ENCODE results near the gene OGDH.
"Not testable (repeated sequence)": the region's sequence is repeated elsewhere in the genome, so short reads cannot be mapped to it uniquely, and the experiment has no call there.

Gene OGDH

DNA sequence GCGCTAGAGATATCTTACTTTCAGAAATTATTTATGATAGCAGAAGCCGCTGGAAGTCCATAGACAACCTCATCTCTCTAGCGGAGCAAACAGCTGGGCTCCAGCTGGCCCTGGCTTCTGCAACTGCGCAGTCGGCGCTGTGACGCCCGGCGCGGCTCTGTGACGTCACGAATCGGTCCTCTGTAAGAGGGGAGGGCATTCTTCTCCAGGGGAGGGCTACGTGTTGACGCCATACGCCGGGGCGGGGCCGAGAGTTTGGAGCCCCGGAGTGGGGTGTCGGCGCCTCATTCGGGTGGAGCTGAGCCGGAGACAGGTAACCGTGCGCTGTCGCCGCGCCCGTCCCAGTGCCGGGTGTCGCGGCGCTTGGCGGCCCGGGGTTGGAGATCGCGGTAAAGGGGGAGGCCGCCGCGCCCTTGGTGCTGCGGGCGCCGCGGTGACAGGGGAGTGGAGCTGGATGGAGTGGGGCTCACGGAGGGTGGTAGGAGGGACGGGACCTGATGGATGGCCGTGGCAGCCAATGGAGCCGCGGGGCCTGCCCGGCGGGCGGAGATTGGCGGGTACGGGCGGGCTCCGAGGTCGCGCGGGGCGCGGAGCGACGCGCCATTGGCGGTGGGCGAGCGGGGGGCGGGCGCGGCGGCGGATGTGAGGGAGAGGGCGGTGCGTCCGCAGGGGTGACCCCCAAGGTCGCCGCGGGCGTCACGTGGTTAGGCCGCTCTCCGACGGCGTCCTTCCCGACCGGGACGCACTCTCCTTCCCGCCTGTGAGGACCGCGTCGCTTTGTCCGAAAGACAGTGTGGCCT, at the start of gene OGDH:
OGDH (plus strand) TSS at position 287 of the 800 bp plus-strand sequence. CDS start 17,717 bp downstream, outside the sequence.
- peak; percentile 97 to 98 for DNase-seq

DNA sequence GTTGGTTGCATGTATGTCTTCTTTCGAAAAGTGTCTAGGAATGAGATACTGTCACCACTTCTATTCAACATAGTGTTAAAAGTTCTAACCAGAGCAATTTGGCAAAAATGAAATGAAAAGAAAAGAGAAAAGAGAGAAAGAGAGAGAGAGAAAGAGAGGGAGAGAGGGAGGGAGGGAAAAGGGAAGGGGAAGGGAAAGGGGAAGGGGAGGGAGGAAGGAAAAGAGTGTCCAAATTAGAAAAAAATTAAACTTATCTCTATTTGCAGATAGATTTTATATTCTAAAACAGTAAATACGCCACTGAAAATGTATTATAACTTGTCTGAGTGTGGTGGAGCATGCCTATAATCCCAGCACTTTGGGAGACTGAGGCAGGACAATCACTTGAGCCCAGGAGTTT, 48.9 kb upstream of the OGDH start:
- no peak for DNase-seq

DNA sequence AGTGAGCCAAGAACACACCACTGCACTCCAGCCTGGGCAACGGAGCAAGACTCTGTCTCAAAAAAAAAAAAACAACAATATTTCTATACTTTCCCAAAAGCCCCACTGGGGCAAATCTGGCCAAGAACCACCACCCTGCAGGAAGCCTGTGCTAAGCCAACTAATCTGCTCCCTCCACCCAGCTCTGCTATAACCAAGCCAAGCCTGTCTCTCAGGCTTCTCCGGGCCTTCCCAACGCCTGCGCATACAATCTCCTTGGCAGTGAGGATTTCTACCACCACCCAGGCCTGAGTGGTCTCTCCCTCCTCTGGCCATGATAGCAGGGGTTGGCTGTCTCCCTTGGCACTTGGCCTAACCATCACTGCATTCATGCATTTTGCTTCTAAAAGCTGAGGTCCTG, 46.9 kb upstream of the OGDH start:
- no peak for DNase-seq

DNA sequence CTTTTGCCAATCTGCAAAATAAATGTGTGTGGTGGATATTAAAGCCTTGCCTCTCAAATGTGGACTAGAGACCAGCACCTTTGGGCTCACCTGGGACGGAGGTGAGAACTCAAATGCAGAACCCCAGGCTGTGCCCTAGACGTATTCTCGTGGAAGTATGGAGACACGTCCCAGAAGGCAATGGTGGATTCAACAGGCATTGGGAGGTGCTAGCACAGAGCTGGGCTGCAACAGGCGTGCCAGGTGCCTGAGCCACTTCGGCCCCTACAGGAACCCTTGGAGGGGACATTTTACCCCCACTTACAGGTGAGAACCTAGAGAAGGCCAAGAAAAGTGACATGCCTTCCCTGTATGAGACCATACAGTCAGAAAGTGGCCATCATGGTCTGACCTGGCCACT, 44.9 kb upstream of the OGDH start:
- no peak for DNase-seq

DNA sequence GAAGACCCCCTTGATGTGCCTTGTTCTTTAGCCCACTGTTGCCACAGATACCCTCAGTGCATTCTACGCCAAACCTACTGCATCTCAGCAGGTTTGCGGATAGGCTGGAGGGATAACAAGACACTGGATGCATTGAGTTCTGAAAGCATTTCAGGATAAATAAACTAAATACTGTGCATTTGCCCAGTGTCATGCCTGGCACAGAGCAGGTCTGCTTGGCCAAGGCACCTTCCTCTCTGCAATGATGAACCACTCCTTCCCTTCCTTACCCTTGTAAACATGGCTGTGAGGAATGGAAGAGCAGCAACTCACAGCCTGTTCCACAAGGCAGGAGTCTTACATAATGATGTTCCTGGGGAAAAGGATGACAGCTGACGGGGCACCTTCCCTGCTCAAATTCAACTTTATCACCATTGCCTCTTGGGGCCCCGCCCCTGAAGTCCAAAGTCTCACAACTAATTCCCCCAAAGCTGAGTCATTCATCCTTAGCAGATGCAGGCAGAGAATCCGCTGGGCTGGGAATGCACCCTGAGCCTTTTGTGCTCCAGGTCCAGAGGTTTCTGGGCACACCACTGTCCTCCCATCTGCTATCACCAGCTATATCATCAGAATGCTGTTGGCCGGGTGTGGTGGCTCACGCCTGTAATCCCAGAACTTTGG, 44.3 kb upstream of the OGDH start:
- DNase-seq, result no peak

DNA sequence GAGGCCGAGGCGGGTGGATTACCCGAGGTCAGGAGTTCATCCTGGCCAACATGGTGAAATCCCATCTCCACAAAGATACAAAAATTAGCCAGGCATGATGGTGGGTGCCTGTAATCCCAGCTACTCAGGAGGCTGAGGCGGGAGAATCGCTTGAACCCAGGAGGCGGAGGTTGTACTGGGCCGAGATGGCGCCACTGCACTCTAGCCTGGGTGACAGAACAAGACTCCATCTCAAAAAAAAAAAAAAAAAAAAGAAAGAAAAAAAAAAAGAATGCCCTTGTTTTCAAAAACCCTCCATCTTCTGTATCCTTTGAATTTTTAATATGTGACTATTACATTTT, 43.8 kb upstream of the OGDH start:
- not testable (repeated sequence) for DNase-seq

DNA sequence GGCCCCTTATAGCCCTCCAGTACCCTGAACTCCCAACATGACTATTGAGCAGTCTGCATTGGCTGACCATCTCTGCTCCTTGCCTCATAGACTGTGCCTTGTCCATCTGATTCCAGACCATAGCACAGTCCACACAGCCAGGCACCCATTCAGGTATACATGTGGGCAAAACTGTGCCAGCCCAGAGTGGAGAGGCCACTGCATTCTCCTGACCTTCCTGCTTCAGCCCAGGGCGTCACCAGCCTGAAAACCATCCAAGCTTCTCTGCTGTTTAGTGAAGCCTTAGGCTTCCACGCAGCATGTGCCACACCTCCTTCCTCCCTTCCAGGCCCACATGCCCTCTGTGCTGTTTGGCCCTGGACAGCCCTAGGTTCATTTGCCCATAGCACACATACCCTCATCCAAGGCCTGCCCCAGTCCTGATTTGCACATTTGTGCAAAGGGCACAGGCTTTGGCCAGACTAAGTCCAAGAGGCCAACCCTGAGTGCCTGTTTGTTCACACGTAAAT, 43.2 kb upstream of the OGDH start:
- DNase-seq, result no peak

DNA sequence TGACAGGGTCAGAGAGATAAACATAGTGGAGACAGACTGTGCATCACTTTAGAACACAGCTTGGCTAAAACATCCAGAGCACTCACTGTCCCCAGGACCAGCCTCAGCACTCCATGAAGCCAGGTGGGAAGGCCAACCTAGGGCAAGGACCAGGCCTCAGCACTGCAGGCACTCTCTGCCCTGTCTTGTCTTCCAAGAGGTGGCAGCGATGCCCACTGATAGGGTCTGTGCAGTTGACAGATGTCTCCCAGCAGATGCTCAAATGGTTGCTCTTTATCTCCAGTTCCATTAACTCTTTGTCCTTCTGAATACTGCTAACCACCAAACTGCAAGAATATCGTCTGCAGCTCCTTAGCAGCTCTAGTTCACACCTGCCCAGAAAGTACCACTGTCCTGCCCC, 41.8 kb upstream of the OGDH start:
- no peak for DNase-seq

DNA sequence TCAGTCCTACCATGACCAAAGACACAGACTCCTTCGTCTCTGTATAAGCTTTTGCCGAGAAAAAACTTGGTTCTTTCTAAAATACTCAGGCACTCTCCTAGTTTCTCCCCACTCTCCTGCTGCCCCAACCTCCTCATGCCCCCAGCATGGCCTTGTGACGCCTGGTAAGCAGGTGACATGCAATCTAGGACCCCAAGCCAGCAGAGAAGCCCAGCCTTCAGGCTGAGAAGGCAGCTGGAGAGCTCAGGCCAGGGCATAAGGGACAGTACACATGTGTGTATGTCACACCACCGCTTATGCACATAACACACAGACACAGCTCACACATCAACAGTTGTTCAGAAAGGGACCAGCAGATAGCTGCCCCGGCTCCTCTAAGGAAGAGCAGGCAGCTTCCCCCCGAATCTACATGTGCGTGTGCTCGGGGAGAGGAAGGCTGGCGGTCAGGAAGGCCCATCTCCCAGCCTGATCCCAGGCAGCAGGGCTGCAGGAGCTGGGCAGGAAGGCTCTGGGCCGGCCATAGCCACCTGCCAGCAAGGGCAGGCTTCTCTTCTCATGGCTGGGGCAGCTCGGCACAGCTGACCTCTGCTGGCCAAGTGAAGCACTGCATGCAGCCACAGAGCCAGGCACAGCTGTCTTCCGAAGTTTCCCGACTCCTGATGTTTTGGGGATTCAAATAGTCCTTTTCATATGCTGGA, 41.2 kb upstream of the OGDH start:
- DNase-seq, result peak; percentile 33 to 43

DNA sequence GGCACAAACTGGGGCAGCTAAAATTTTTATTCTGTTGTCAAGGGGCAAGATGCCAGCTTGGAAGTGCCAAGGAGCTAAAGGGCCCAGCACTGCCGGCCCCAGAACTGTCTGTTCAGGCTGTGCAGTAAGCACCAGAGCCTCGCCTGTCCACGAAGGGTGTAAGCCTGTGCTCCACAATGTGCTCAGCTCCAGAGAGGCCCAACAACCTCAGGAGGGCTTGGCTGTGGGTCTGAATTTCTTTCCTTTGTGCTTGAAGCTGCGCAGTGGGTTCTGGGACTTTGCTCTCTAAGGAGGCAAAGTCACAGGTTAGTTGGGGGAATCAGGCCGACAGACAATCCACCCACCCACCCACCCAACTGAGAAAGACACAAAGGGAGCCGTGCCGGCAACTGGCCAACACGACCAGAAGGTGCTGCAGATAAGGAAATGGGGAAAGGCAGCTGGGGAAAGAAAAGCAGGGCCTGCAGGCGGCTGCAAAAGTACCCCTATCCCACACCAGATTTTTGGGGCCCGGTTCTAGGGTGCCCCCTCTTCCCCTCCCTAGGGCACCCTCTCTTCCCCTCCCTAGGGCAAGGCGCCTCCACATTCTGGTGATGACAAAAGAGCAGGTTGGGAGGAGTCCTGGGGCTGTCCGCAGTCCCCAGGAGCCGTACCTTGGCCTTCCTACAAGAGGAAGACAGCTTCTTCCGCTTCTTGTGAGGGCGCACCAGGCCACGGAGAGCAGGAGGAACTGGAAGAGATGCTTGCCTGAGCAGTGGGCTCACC, 40.5 kb upstream of the OGDH start:
- no peak for DNase-seq

DNA sequence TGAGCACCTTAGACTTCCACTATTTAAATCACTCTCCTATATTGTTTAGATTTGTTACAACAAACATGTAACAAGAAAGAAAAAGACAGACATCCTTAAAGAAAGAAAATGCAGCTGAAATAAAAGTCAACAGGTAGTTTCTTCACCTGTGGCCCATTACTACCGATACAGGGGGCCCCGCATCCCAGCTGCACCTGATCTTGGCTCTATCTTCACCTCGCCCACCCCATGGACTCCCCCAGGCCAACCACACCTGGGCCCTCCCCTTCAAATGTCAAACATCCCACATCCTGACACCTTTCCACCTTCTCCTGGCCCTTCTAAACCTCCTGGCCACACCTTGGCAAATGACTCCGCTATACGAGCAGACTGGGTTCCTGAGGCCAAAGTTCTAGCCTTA, 39.7 kb upstream of the OGDH start:
- no peak for DNase-seq

DNA sequence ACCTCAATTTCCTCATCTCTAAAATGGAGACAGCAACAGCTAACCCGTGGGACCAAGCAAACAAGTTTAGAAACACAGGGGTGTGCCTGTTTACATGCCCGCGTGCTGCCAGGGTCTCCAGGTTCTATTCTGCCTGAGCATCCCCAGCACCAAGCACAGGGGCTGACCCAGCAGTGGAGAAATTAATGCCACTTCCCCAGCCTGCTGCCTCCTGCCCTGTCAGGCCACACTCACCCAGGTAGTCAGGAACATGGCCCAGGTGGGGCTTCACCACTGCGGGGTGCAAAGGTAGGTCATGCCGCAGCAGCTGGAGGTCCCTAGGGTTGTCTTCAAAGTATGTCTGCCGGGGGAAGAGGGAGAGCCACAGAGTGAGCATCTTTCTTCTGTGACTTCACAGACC, 38.5 kb upstream of the OGDH start:
- no peak for DNase-seq

DNA sequence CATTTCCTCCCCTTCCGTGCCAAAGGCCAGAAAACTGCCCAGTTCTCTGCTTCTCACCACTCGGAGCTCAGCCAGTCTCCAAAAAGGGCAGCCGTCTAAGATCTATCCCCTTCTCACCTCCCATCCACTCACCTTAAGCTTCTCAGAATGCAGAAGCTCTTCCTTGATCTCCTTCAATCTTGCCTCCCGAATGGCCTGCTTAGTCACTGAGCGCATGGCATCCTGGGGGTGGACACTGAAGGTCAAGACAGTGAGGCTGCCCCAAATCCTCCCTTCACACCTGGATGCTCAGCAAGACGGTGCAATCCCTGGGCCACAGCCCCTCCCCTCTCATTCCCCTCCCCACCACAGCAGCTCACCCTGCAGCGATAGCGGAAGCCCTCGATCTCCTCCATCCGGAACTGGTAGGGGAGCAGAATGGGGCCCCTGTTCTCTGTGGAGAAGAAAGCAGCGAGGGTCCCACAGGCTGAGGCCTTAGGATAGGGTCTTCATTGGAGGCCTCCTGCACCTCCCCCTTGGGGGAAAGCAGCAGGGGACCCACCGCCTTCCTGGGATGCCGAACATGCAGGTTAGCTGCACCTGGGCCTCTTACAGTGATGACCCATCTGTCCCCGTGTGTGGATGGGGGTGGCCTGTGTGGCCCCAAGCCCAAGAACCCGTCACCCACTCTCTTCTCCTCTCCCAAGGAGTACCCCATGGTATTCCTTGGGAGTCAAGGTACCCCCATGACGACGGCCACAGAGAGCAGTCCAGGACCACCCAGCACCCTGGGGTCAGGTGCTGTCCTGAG, 37.5 kb upstream of the OGDH start:
- no peak for DNase-seq

DNA sequence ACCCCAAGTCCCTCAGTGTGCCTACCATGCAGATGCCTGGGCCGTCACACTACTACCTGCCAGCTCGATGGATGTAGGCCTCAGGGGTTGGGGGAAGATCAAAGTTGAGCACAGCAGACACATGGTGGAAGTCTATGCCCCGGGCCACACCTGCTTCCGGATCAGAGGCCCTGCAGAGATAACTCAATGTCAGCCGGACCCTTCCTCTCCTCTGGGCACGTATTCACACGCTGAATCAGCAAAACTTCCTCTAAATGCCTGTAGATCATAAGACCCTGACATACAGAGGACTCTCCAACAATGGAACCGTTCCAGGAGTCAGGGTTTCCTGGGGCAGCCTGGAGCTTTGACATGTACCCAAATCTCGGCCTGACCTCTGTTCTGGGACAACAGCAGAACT, 36.5 kb upstream of the OGDH start:
- no peak for DNase-seq

DNA sequence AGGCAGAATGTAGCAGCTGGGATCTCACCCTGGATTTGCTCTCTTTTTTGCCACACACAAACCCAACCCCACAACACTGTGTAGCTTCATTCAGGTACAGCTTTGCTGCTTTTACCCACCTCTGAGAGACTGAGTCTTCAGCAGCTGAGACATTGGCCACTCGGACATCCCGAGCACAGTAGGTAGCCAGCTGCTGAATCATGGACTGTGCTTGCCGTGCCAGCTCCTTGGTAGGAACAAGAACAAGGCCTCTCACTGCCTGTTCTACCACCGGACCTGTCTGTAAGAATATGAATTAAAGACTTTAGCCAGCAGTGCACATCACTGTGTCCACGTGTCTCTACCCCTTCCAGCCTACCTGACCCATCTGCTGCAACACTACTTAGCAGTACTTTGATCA, 33.7 kb upstream of the OGDH start:
- no peak for DNase-seq

DNA sequence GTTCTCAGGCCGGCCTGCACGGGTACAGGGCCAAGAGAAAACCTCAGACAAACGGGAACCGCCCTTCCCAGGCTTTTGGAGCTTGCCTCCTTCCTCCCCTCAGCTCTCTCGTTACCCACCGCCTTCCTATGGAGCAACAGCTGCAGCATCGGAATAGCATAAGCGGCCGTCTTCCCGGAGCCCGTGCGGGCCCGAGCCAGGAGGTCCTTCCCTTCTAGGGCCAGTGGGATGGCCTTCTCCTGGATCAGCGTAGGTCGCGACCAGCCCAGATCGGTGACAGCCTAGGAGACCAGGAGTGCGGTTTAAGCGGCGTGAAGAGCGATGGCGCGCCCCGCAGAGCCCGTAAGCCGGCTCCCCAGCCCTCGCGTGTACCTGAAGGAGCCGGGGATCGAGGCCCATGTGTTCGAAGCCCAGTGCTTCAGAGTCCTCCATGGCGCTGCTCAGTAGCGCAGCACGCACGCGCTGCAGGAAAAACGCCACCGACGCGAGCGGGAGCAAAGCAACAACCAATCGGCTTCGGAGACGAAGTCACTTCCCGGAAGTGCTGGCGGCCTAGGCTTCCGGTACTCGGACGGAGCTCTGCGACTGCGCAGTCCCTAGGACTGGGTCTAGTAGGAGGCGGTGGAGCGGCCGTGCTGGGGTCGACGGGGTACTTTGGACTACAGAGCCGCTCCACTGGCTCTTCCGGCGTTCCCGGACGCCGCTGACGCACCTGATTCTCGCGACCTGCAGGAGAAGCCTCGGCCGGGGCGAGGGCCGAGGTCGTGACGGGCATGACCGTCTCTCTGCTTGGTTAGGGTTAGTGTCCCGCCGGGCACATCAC, 32.8 kb upstream of the OGDH start, which contains the start of gene DDX56:
DDX56 (minus strand) TSS at position 445 of the 823 bp plus-strand sequence; CDS start at position 432, 13 bp downstream.
- peak; percentile 91 to 94 for DNase-seq

DNA sequence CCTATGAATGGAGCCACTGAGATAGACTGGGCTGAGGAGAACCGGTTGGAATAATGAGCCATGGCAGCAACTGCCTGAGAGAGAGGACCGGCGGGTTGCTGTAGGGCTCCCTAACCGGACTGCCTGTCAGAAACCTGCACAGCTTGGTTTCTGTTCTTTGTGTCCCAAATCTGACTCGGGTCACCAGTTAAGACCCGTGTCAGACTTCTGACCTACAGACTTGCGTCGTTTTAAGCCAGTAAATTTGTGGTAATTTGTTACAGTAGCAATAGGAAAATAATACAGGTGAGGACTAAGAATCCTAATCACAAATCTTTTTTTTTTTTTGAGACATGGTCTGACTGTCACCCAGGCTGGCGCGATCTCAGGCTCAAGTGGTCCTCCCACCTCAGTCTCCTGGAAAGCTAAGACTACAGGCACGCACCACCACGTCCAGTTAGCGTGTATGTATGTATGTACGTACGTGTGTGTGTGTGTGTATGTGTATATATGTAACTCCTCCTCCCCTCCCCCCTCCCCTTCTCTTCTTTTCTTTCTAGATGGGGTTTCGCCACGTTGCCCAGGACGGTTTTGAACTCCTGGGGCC, 32.0 kb upstream of the OGDH start:
- DNase-seq, result no peak

DNA sequence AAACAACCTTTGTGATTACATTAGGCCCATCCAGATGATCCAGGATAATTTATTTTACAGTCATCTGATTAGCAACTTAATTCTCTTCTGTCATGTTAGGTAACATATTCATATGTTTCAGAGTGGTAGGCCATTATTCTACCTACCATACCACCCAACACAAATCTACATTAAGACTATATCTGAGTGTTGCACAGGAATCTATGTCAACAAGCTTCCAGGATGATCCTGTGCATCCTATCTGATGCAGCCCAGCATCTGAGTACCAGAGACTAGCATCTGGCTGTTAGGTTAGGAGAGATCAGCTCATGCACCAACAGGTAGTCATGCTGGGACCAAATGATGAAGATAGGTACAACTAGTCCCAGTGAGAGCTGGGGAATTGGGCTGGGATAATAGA, 31.4 kb upstream of the OGDH start:
- DNase-seq, result no peak

DNA sequence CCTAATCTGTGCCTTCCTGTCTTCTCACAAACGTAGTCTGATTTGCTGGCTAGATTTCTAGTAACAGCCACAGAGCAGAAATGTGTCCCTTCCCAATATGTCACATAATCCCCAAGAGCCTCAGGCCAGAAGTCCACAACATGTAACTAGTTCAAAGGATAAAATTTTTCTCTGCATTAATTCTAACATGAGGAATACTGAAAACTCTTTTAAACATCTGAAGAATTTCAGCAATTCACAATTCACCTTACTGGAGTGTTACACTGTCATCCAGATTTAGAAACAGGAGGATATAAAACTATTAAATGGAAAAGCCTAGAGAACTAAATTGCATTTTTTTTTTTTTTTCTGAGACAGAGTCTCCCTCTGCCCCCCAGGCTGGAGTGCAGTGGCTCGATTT, 30.2 kb upstream of the OGDH start:
- no peak for DNase-seq
